ENCODE measurements around the gene IGLL5. TPM values are rescaled to one million over a fixed set of nuclear protein-coding genes. Genes with fewer than 3 reads are reported as not detected.

IGLL5 gene
- polyA plus RNA-seq, 1 of the 3 experiments (the other 2 are of a cell fraction): not detected

GRCh38 chr22:22848364-22848866 lies 39.2 kb upstream of the IGLL5 start (continued):
- no peak for TF ChIP-seq SIN3A (IDR thresholded peaks at IDR 0.05; ENCODE audit: borderline replicate concordance, low read depth, low read length)

DNA sequence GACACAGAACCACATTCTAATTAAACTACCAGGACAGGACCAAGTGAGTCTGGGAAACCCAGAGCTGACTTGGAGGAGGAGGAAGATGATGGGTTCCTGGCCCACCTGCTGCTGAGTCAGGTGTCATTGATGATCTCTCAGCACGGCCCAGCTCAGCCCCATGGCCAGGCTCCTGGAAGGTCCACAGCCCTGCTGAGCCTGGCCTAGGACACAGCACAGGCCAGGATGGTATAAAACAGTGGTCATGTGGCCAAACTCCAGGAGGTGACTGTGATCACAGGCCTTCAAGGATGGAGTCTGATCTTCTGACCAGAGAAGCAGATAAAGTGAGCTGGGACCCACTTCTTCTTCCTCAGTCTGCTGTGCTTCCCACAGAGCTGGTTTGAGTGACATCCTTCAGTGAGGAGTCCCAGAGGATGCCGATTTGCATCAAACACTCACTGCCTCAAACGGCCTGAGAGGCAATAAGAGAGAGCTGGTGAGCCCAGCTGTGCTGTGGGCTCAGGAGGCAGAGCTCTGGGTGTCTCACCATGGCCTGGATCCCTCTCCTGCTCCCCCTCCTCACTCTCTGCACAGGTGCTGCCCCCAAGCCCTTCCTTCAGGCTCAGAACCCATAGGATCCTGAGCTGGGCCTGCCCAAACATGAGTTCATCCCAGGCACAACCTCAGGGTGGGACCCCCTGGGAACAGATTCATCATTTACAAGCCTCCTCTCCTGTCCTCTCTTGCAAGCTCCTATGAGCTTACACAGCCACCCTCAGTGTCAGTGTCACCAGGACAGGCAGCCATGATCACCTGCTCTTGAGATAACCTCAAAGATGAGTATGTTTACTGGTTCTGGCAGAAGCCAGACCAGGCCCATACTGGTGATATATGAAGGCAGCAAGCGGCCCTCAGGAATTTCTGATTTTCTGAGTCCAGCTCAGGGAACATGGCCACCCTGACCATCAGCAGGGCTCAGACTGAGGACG lies 37.7 kb upstream of the IGLL5 start:
- Histone ChIP-seq H3K4me2 (no peak overlapping the region), H3K9me2 (no peaks in the 10 kb centered on the region), H3K9me3 (no peaks in the 10 kb centered on the region), H3K79me2 (ENCODE audit: insufficient read depth) (no peaks in the 10 kb centered on the region), H3K27me3 (ENCODE audit: insufficient read depth) (no peaks in the 10 kb centered on the region; the same call in 1 of the 2 replicates), H2AFZ (ENCODE audit: low read depth) (no peak overlapping the region), H3K4me1 (ENCODE audit: control insufficient read depth in 1 of 2, insufficient read depth in 2 of 2, low read depth in 1 of 2, low read length in 1 of 2) (no peaks in the 10 kb centered on the region), H3F3A (replicated peaks; ENCODE audit: insufficient read depth) (no peaks in the 10 kb centered on the region), H3K4me3 (ENCODE audit: low read depth in 2 of 2, low read length in 1 of 2) (no peak overlapping the region), H4K20me1 (ENCODE audit: insufficient read depth) (no peaks in the 10 kb centered on the region), H3K9ac (no peak overlapping the region), H3K27ac (ENCODE audit: low read depth in 2 of 2, low read length in 1 of 2) (no peak overlapping the region), H3K36me3 (replicated peaks in 1 of 2; ENCODE audit: control insufficient read depth in 1 of 2, insufficient read depth in 2 of 2, low read length in 1 of 2) (no peaks in the 10 kb centered on the region)
- ChIA-PET POLR2A (no interaction called here), CTCF (interaction anchor here (0.8 to 15.0 kb wide), 30 partner anchors 11 to 273 kb away, joined by 3 to 344 read pairs (median 7); partner anchors contain the start of gene IGLL5)
- TF ChIP-seq IRF3 (IDR thresholded peaks at IDR 0.05; ENCODE audit: low read depth, low read length) (no peak), TCF12 (IDR thresholded peaks at IDR 0.05) (no peak), RXRA (IDR thresholded peaks at IDR 0.05; ENCODE audit: borderline replicate concordance, low read depth) (no peak), EZH2phosphoT487 (IDR thresholded peaks at IDR 0.05; ENCODE audit: borderline replicate concordance, low read depth) (no peak), GATA2 (CRISPR knock-in tag; IDR thresholded peaks at IDR 0.05) (no peak), NRF1 (IDR thresholded peaks at IDR 0.05; ENCODE audit: low read depth, low read length) (no peak), CTCF (IDR thresholded peaks at IDR 0.05) (no peak), FOXJ3 (CRISPR knock-in tag; IDR thresholded peaks at IDR 0.05) (no peak), USF2 (IDR thresholded peaks at IDR 0.05; ENCODE audit: borderline replicate concordance, low read depth, low read length) (no peak), ELF1 (IDR thresholded peaks at IDR 0.05) (no peak), SMC3 (IDR thresholded peaks at IDR 0.05; ENCODE audit: low read depth, low read length) (no peak), EP300 (IDR thresholded peaks at IDR 0.05; ENCODE audit: borderline replicate concordance in 1 of 2, low read depth in 1 of 2, low read length in 1 of 2) (no peak)
- whole genome bisulfite sequencing (ENCODE audit: low lambda C conversion rate): 7% methylated on average over 2 of the region's 5 CpGs
- DNase-seq: no peak

All from SK-N-SH (cell line).